Forelimb muscle (tissue), 1 donor: ENCODE measurements around the gene ARL8A. TPM values are rescaled to one million over a fixed set of nuclear protein-coding genes. Genes with fewer than 3 reads are reported as not detected.

Source experiments
- polyA plus RNA-seq: library from polyadenylated mRNA; unstranded; fragments of 120-200 nt; gene quantifications from one replicate; pipeline ENCODE4 v1.2.1, GENCODE V29; 2013; ENCODE audit not compliant: insufficient read length

ARL8A gene
- polyA plus RNA-seq, 1 donor = 40.1 TPM

Other genes with a start within 250 kb of the ARL8A start
- gene LMOD1, start 198.2 kb downstream of the ARL8A start, polyA plus RNA-seq = 48.7 TPM
- 36.5 TPM for gene TIMM17A, start 189.2 kb downstream of the ARL8A start, polyA plus RNA-seq
- gene RNPEP, start 162.1 kb downstream of the ARL8A start, polyA plus RNA-seq = 18.6 TPM
- 0.20 TPM for gene ELF3, start 134.2 kb downstream of the ARL8A start, polyA plus RNA-seq
- 0.08 TPM for gene GPR37L1, start 21.8 kb downstream of the ARL8A start, polyA plus RNA-seq
- gene PTPN7, start 15.9 kb upstream of the ARL8A start, polyA plus RNA-seq = 0.92 TPM
- 0.65 TPM for gene LGR6, start 49.1 kb upstream of the ARL8A start, polyA plus RNA-seq
- gene UBE2T, start 197.2 kb upstream of the ARL8A start, polyA plus RNA-seq = 19.8 TPM
- gene PPP1R12B, start 204.0 kb upstream of the ARL8A start, polyA plus RNA-seq = 73.3 TPM